Trophoblast cell (in vitro differentiated cells and primary cell): ENCODE results near the gene EPS8L1.

Experiments used
- DNase-seq, 2 donors: peaks; one replicate each; pipeline ENCODE4 v3.0.0-alpha.2; 2016
- H2AFZ ChIP-seq: 2 replicates; pipeline ENCODE4 v1.6.1; 2013; ENCODE audit warnings: low read length, moderate library complexity, mild to moderate bottlenecking; ENCODE audit not compliant: insufficient read depth, poor library complexity
- H2AK5ac ChIP-seq: 2 replicates; pipeline ENCODE4 v1.6.1; 2013; ENCODE audit warnings: mild to moderate bottlenecking, low read length
- H2BK120ac ChIP-seq: 2 replicates; pipeline ENCODE4 v1.6.1; 2013; ENCODE audit warnings: low read length, mild to moderate bottlenecking, moderate library complexity; ENCODE audit not compliant: insufficient read depth, poor library complexity
- H2BK12ac ChIP-seq: 2 replicates; pipeline ENCODE4 v1.6.1; 2013; ENCODE audit warnings: mild to moderate bottlenecking, low read length, moderate library complexity
- H2BK5ac ChIP-seq: 2 replicates; pipeline ENCODE4 v1.6.1; 2013; ENCODE audit warnings: low read length, low read depth, moderate library complexity, mild to moderate bottlenecking; ENCODE audit not compliant: poor library complexity
- H3K14ac ChIP-seq: 2 replicates; pipeline ENCODE4 v1.6.1; 2013; ENCODE audit warnings: mild to moderate bottlenecking, low read length
- H3K18ac ChIP-seq: 2 replicates; pipeline ENCODE4 v1.6.1; 2013; ENCODE audit warnings: mild to moderate bottlenecking, low read length
- H3K23ac ChIP-seq: 2 replicates; pipeline ENCODE4 v1.6.1; 2013; ENCODE audit warnings: low read length
- H3K27ac ChIP-seq: 2 replicates; pipeline ENCODE4 v1.5.1; 2013; ENCODE audit warnings: low read depth, mild to moderate bottlenecking, inconsistent platforms, low read length, moderate library complexity
- H3K27me3 ChIP-seq: 2 replicates; pipeline ENCODE4 v1.6.1; 2013; ENCODE audit warnings: inconsistent platforms, mild to moderate bottlenecking, low read length, moderate library complexity; ENCODE audit not compliant: insufficient read depth
- H3K36me3 ChIP-seq, 2 experiments: 1 replicate in 1 of 2; 2 replicates in 1 of 2; pipeline ENCODE4 v1.6.1; 2013; ENCODE audit warnings: low read length in 2 of 2, mild to moderate bottlenecking in 2 of 2, moderate library complexity in 1 of 2; ENCODE audit not compliant: insufficient read depth in 2 of 2, control insufficient read depth in 1 of 2
- H3K4ac ChIP-seq: 2 replicates; pipeline ENCODE4 v1.6.1; 2013; ENCODE audit warnings: low read depth, mild to moderate bottlenecking, low read length, moderate library complexity
- H3K4me1 ChIP-seq, 2 experiments: 1 replicate in 1 of 2; 2 replicates in 1 of 2; pipeline ENCODE4 v1.6.1; 2013; ENCODE audit warnings: low read length in 2 of 2, mild to moderate bottlenecking in 2 of 2, moderate library complexity in 1 of 2; ENCODE audit not compliant: insufficient read depth in 2 of 2, control insufficient read depth in 1 of 2
- H3K4me2 ChIP-seq: 2 replicates; pipeline ENCODE4 v1.6.1; 2013; ENCODE audit warnings: inconsistent platforms, mild to moderate bottlenecking, low read length, moderate library complexity
- H3K4me3 ChIP-seq: 2 replicates; pipeline ENCODE4 v1.5.1; 2013; ENCODE audit warnings: mild to moderate bottlenecking, low read depth, low read length, inconsistent platforms
- H3K79me1 ChIP-seq: one replicate; pipeline ENCODE4 v1.6.1; 2013; ENCODE audit warnings: low read length
- H3K79me2 ChIP-seq: 2 replicates; pipeline ENCODE4 v1.6.1; 2013; ENCODE audit warnings: low read length, mild to moderate bottlenecking; ENCODE audit not compliant: control insufficient read depth, insufficient read depth, poor library complexity
- H3K9ac ChIP-seq: 2 replicates; pipeline ENCODE4 v1.6.1; 2013; ENCODE audit warnings: mild to moderate bottlenecking, low read length
- H3K9me3 ChIP-seq: 2 replicates; pipeline ENCODE4 v1.6.1; 2013; ENCODE audit warnings: low read depth, mild to moderate bottlenecking, control low read depth, inconsistent platforms, low read length; ENCODE audit not compliant: insufficient read depth
- H4K12ac ChIP-seq: 2 replicates; pipeline ENCODE4 v1.6.1; 2013; ENCODE audit warnings: low read depth, mild to moderate bottlenecking, low read length, moderate library complexity
- H4K8ac ChIP-seq: 2 replicates; pipeline ENCODE4 v1.6.1; 2013; ENCODE audit warnings: low read depth, mild to moderate bottlenecking, low read length, moderate library complexity
- H4K91ac ChIP-seq: one replicate; pipeline ENCODE4 v1.6.1; 2013; ENCODE audit warnings: low read depth, mild to moderate bottlenecking, low read length, moderate library complexity
- WGBS: extraction: QIAGEN DNeasy Blood & Tissue Kit; methylation state at CpG from one replicate; pipeline ENCODE4 v1.1.7; 2013; ENCODE audit warnings: missing lambda C conversion rate; ENCODE audit not compliant: insufficient read length, insufficient coverage; ENCODE audit errors: extremely low coverage; 5-methylcytosine and 5-hydroxymethylcytosine counted together

The EPS8L1 gene

DNA sequence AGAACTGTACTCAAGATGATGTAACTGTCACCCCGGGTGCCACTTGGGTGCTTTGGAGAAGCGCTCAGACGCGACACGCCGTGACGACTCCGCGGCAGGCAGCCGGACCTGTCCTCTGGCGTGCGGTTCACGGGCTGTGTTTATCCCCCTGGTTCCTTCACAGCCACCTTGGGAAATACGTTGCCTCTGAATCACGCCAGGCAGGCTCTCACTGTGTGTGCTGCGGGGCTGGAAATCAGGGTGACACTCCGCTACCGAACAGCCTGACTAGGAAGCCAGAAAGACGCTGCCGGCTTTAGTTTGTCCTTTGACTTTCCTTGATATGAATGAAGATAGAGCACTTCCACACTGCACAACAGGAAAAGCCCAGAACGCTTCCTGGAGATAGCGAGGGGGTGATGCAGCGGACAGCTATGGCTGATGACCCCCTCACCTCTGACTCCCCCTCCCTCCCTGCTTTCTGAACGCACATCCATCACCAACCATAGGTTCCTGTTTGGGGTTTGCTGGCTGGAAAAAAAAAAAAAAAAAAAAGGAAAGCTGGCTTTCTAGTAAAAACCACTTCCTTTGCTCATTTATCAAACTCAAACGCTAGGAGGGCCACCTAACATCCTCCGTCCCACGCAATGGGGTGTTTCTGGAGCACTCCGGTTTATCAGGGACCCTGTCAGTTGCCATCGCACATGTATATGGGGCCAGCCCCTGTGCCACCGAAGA, 33.9 kb upstream of the EPS8L1 start:
- no peak overlapping the region for H2BK12ac ChIP-seq
- no peak overlapping the region for H2BK5ac ChIP-seq
- no peaks in the 10 kb centered on the region for H3K79me2 ChIP-seq
- H3K79me1 ChIP-seq: no peaks in the 10 kb centered on the region
- H3K27ac ChIP-seq: no peak overlapping the region
- H2BK120ac ChIP-seq: no peak overlapping the region
- no peak overlapping the region for H4K12ac ChIP-seq
- H3K23ac ChIP-seq: no peak overlapping the region
- H3K4me2 ChIP-seq: no peak overlapping the region
- H3K14ac ChIP-seq: no peak overlapping the region
- DNase-seq: no peak
- H3K27me3 ChIP-seq: no peaks in the 10 kb centered on the region
- no peak overlapping the region for H4K91ac ChIP-seq
- H3K4me1 ChIP-seq: no peaks in the 10 kb centered on the region
- no CpG with 5 or more reads among the region's 30 CpGs for WGBS
- H3K36me3 ChIP-seq: peaks cover 37 to 46% of the 10 kb centered on the region in 2 experiments
- H3K9me3 ChIP-seq: peaks cover 2% of the 10 kb centered on the region
- H3K4ac ChIP-seq: no peak overlapping the region
- H3K18ac ChIP-seq: no peak overlapping the region
- no peak overlapping the region for H3K4me3 ChIP-seq
- H2AFZ ChIP-seq: no peak overlapping the region
- no peak overlapping the region for H2AK5ac ChIP-seq
- H4K8ac ChIP-seq: no peak overlapping the region
- H3K9ac ChIP-seq: no peak overlapping the region

- WGBS: no CpG with 5 or more reads among the region's 9 CpGs
- Histone ChIP-seq H3K79me1 (no peaks in the 10 kb centered on the region), H3K27me3 (no peaks in the 10 kb centered on the region), H3K9me3 (peaks cover 2% of the 10 kb centered on the region), H2AK5ac (no peak overlapping the region), H3K9ac (no peak overlapping the region), H2BK5ac (no peak overlapping the region), H4K91ac (no peak overlapping the region), H3K36me3 (peaks cover 43 to 51% of the 10 kb centered on the region in 2 experiments), H2BK120ac (no peak overlapping the region), H3K23ac (no peak overlapping the region), H3K14ac (no peak overlapping the region), H4K12ac (no peak overlapping the region), H3K27ac (no peak overlapping the region), H4K8ac (no peak overlapping the region), H2BK12ac (no peak overlapping the region), H3K4me3 (no peak overlapping the region), H3K4me2 (no peak overlapping the region), H2AFZ (no peak overlapping the region), H3K79me2 (no peaks in the 10 kb centered on the region), H3K4me1 (no peaks in the 10 kb centered on the region), H3K4ac (no peak overlapping the region), H3K18ac (no peak overlapping the region)
- DNase-seq: no peak
Observed at GRCh38 chr19:55042344-55042678, 33.4 kb upstream of the EPS8L1 start.

- no peaks in the 10 kb centered on the region for H3K4me1 ChIP-seq
- no peak for DNase-seq
- H3K18ac ChIP-seq: no peak overlapping the region
- H4K12ac ChIP-seq: no peak overlapping the region
- H3K14ac ChIP-seq: no peak overlapping the region
- no CpG with 5 or more reads among the region's 11 CpGs for WGBS
- H3K27ac ChIP-seq: no peak overlapping the region
- no peak overlapping the region for H2BK120ac ChIP-seq
- H4K91ac ChIP-seq: no peak overlapping the region
- peaks cover 2% of the 10 kb centered on the region for H3K9me3 ChIP-seq
- no peak overlapping the region for H2AFZ ChIP-seq
- H3K79me2 ChIP-seq: no peaks in the 10 kb centered on the region
- H3K27me3 ChIP-seq: no peaks in the 10 kb centered on the region
- no peak overlapping the region for H3K23ac ChIP-seq
- H2BK5ac ChIP-seq: no peak overlapping the region
- H3K4ac ChIP-seq: no peak overlapping the region
- H4K8ac ChIP-seq: no peak overlapping the region
- no peak overlapping the region for H2AK5ac ChIP-seq
- H3K4me2 ChIP-seq: no peak overlapping the region
- no peak overlapping the region for H3K4me3 ChIP-seq
- peaks cover 46 to 55% of the 10 kb centered on the region in 2 experiments for H3K36me3 ChIP-seq
- H2BK12ac ChIP-seq: no peak overlapping the region
- H3K79me1 ChIP-seq: no peaks in the 10 kb centered on the region
- no peak overlapping the region for H3K9ac ChIP-seq
Observed at GRCh38 chr19:55042688-55043087, 33.0 kb upstream of the EPS8L1 start.

GRCh38 chr19:55044286-55044685, 31.4 kb upstream of the EPS8L1 start:
- no CpG with 5 or more reads among the region's 5 CpGs for WGBS
- no peak overlapping the region for H2BK120ac ChIP-seq
- no peak overlapping the region for H2BK5ac ChIP-seq

More at GRCh38 chr19:55044286-55044685, 31.4 kb upstream of the EPS8L1 start:
- Histone ChIP-seq H4K12ac (no peak overlapping the region), H3K23ac (no peak overlapping the region), H4K8ac (no peak overlapping the region), H3K18ac (no peak overlapping the region), H3K9me3 (peaks cover 2% of the 10 kb centered on the region), H3K4ac (no peak overlapping the region), H3K9ac (no peak overlapping the region), H2BK12ac (no peak overlapping the region), H4K91ac (no peak overlapping the region), H3K4me1 (no peaks in the 10 kb centered on the region), H3K4me3 (no peak overlapping the region), H3K79me2 (no peaks in the 10 kb centered on the region), H3K79me1 (no peaks in the 10 kb centered on the region), H3K36me3 (peaks cover 62 to 71% of the 10 kb centered on the region in 2 experiments), H2AFZ (no peak overlapping the region), H3K27me3 (no peaks in the 10 kb centered on the region), H3K14ac (no peak overlapping the region), H3K27ac (no peak overlapping the region), H3K4me2 (no peak overlapping the region), H2AK5ac (no peak overlapping the region)
- no peak for DNase-seq
